ENCODE measurements around the gene INO80C.

Gene INO80C

GRCh38 chr18:35528749-35529274 lies 31.1 kb upstream of the INO80C start:
- no peak for TF ChIP-seq CTCF (IDR thresholded peaks at IDR 0.05; ENCODE audit: low read depth, low read length, missing control alignments)
- H3K36me3 ChIP-seq (replicated peaks): no peaks in the 10 kb centered on the region
- H3K27me3 ChIP-seq (replicated peaks): no peaks in the 10 kb centered on the region
- H3K4me3 ChIP-seq (ENCODE audit: low read depth, low read length): no peak overlapping the region
- no peak overlapping the region for H3K27ac ChIP-seq
- no peak for DNase-seq
- in situ Hi-C loops (cut with HindIII; ENCODE audit: low pct_ligation_motif_present, low sequenced_read_pairs): no loop called here

GRCh38 chr18:35526495-35527059 lies 28.8 kb upstream of the INO80C start:
- H3K4me3 ChIP-seq (ENCODE audit: low read depth, low read length): no peak overlapping the region
- no peak for TF ChIP-seq CTCF (IDR thresholded peaks at IDR 0.05; ENCODE audit: low read depth, low read length, missing control alignments)
- H3K27ac ChIP-seq: no peak overlapping the region
- no peaks in the 10 kb centered on the region for H3K27me3 ChIP-seq (replicated peaks)
- in situ Hi-C loops (cut with HindIII; ENCODE audit: low pct_ligation_motif_present, low sequenced_read_pairs): no loop called here
- no peaks in the 10 kb centered on the region for H3K36me3 ChIP-seq (replicated peaks)
- DNase-seq: no peak

GRCh38 chr18:35525795-35526494 lies 28.2 kb upstream of the INO80C start:
- no peak overlapping the region for H3K27ac ChIP-seq
- DNase-seq: no peak
- no peaks in the 10 kb centered on the region for H3K27me3 ChIP-seq (replicated peaks)
- no peak overlapping the region for H3K4me3 ChIP-seq (ENCODE audit: low read depth, low read length)
- TF ChIP-seq CTCF (IDR thresholded peaks at IDR 0.05; ENCODE audit: low read depth, low read length, missing control alignments): no peak
- in situ Hi-C loops (cut with HindIII; ENCODE audit: low pct_ligation_motif_present, low sequenced_read_pairs): no loop called here
- no peaks in the 10 kb centered on the region for H3K36me3 ChIP-seq (replicated peaks)

GRCh38 chr18:35524226-35524625 lies 26.5 kb upstream of the INO80C start:
- no peak for DNase-seq
- in situ Hi-C loops (cut with HindIII; ENCODE audit: low pct_ligation_motif_present, low sequenced_read_pairs): no loop called here
- Histone ChIP-seq H3K4me3 (ENCODE audit: low read depth, low read length) (no peak overlapping the region), H3K27ac (no peak overlapping the region), H3K27me3 (replicated peaks) (no peaks in the 10 kb centered on the region), H3K36me3 (replicated peaks) (no peaks in the 10 kb centered on the region)
- TF ChIP-seq CTCF (IDR thresholded peaks at IDR 0.05; ENCODE audit: low read depth, low read length, missing control alignments): no peak

- no peak for TF ChIP-seq CTCF (IDR thresholded peaks at IDR 0.05; ENCODE audit: low read depth, low read length, missing control alignments)
- Histone ChIP-seq H3K4me3 (ENCODE audit: low read depth, low read length) (no peak overlapping the region), H3K27me3 (replicated peaks) (no peaks in the 10 kb centered on the region), H3K36me3 (replicated peaks) (no peaks in the 10 kb centered on the region), H3K27ac (no peak overlapping the region)
- no peak for DNase-seq
- in situ Hi-C loops (cut with HindIII; ENCODE audit: low pct_ligation_motif_present, low sequenced_read_pairs): no loop called here
Measured at GRCh38 chr18:35522130-35522959, 24.6 kb upstream of the INO80C start.
